Measurements from ENCODE around the gene GUCY1A2. TPM values are rescaled to one million over a fixed set of nuclear protein-coding genes. Genes with fewer than 3 reads are reported as not detected.

GUCY1A2 gene
- polyA plus RNA-seq, 3 donors, result not detected

GRCh38 chr11:106997227-106997626 is 21.0 kb downstream of the GUCY1A2 start:
- no peaks in the 10 kb centered on the region for H3K4me1 ChIP-seq (ENCODE audit: control insufficient read depth in 1 of 2, insufficient read depth in 2 of 2, low read length in 2 of 2)
- intact Hi-C loops (cut with micrococcal nuclease), result no loop called here
- no peak overlapping the region for H3K27ac ChIP-seq (ENCODE audit: low read depth in 1 of 2, low read length in 2 of 2)
- no peaks in the 10 kb centered on the region for H3K9me3 ChIP-seq (replicated peaks in 1 of 2; ENCODE audit: control insufficient read depth in 1 of 2, insufficient read depth in 1 of 2, low read length in 2 of 2)
- H3K36me3 Mint-ChIP-seq, result no peaks in the 10 kb centered on the region
- H3K36me3 ChIP-seq (replicated peaks in 1 of 2; ENCODE audit: control insufficient read depth in 1 of 2, insufficient read depth in 2 of 2, low read length in 2 of 2), result no peaks in the 10 kb centered on the region
- H3K9ac ChIP-seq (ENCODE audit: insufficient read depth, low read length, poor library complexity, severe bottlenecking), result no peak overlapping the region
- no peaks in the 10 kb centered on the region for H3K79me2 ChIP-seq (ENCODE audit: insufficient read depth, low read length)
- 92% methylated on average over 1 of the region's 3 CpGs for WGBS (ENCODE audit: insufficient coverage)
- H3K9me3 Mint-ChIP-seq, result peaks cover 0 to 3% (median 0%) of the 10 kb centered on the region in 7 donors
- peaks cover 0 to 1% (median 0%) of the 10 kb centered on the region in 3 donors for H3K27me3 Mint-ChIP-seq (ENCODE audit: low read depth in 3 of 3)
- no peak overlapping the region for H2AFZ ChIP-seq (ENCODE audit: insufficient read depth, low read depth, low read length, poor library complexity, severe bottlenecking)
- H3K27me3 ChIP-seq (ENCODE audit: control insufficient read depth in 2 of 2, insufficient read depth in 2 of 2, low read length in 2 of 2), result no peaks in the 10 kb centered on the region
- H3K4me3 Mint-ChIP-seq, result no peak overlapping the region
- no peaks in the 10 kb centered on the region for H3K4me1 Mint-ChIP-seq
- H3K4me2 ChIP-seq (replicated peaks; ENCODE audit: extremely low read depth, low read length, poor library complexity, severe bottlenecking), result no peak overlapping the region
- DNase-seq, result no peak
- H3K27ac Mint-ChIP-seq, result no peak overlapping the region
- no peak for TF ChIP-seq CTCF (IDR thresholded peaks at IDR 0.05)
- no peaks in the 10 kb centered on the region for H4K20me1 ChIP-seq (ENCODE audit: insufficient read depth, low read length)
- no peak overlapping the region for H3K4me3 ChIP-seq (replicated peaks in 1 of 3; ENCODE audit: low read depth in 2 of 3, low read length in 3 of 3)

- H3K27me3 Mint-ChIP-seq (ENCODE audit: low read depth in 3 of 3), result peaks cover 0 to 1% (median 0%) of the 10 kb centered on the region in 3 donors
- no peaks in the 10 kb centered on the region for H4K20me1 ChIP-seq (ENCODE audit: insufficient read depth, low read length)
- no peaks in the 10 kb centered on the region for H3K36me3 Mint-ChIP-seq
- no peaks in the 10 kb centered on the region for H3K79me2 ChIP-seq (ENCODE audit: insufficient read depth, low read length)
- H3K9me3 ChIP-seq (replicated peaks in 1 of 2; ENCODE audit: control insufficient read depth in 1 of 2, insufficient read depth in 1 of 2, low read length in 2 of 2), result no peaks in the 10 kb centered on the region
- no peak overlapping the region for H3K4me3 ChIP-seq (replicated peaks in 1 of 3; ENCODE audit: low read depth in 2 of 3, low read length in 3 of 3)
- no peaks in the 10 kb centered on the region for H3K36me3 ChIP-seq (replicated peaks in 1 of 2; ENCODE audit: control insufficient read depth in 1 of 2, insufficient read depth in 2 of 2, low read length in 2 of 2)
- H3K9ac ChIP-seq (ENCODE audit: insufficient read depth, low read length, poor library complexity, severe bottlenecking), result no peak overlapping the region
- no CpG with 5 or more reads among the region's 3 CpGs for WGBS (ENCODE audit: insufficient coverage)
- intact Hi-C loops (cut with micrococcal nuclease), result no loop called here
- H3K9me3 Mint-ChIP-seq, result peaks cover 0 to 3% (median 0%) of the 10 kb centered on the region in 7 donors
- H3K4me3 Mint-ChIP-seq, result no peak overlapping the region
- H3K27ac ChIP-seq (ENCODE audit: low read depth in 1 of 2, low read length in 2 of 2), result no peak overlapping the region
- no peak for TF ChIP-seq CTCF (IDR thresholded peaks at IDR 0.05)
- no peak overlapping the region for H3K27ac Mint-ChIP-seq
- no peak for DNase-seq
- H3K27me3 ChIP-seq (ENCODE audit: control insufficient read depth in 2 of 2, insufficient read depth in 2 of 2, low read length in 2 of 2), result no peaks in the 10 kb centered on the region
- H2AFZ ChIP-seq (ENCODE audit: insufficient read depth, low read depth, low read length, poor library complexity, severe bottlenecking), result no peak overlapping the region
- H3K4me2 ChIP-seq (replicated peaks; ENCODE audit: extremely low read depth, low read length, poor library complexity, severe bottlenecking), result no peak overlapping the region
- no peaks in the 10 kb centered on the region for H3K4me1 ChIP-seq (ENCODE audit: control insufficient read depth in 1 of 2, insufficient read depth in 2 of 2, low read length in 2 of 2)
- no peaks in the 10 kb centered on the region for H3K4me1 Mint-ChIP-seq
These were observed 21.6 kb downstream of the GUCY1A2 start for GRCh38 chr11:106996691-106997090.

All from CD14-positive monocyte (primary cell).